B cell (primary cell): ENCODE results near the gene SLFN12. TPM values are rescaled to one million over a fixed set of nuclear protein-coding genes. Genes with fewer than 3 reads are reported as not detected.

Source experiments
- ATAC-seq: fragments of 200-7000 bp; cut with Tn5 transposase; one replicate; pipeline ENCODE4 v1.10.0; 2021; ENCODE audit warnings: low read depth, mild to moderate bottlenecking, moderate number of reproducible peaks, moderate library complexity
- CTCF ChIA-PET: fragments of 350-600 bp; sonication (Branson Sonifier 250); formaldehyde crosslinking; loops from one replicate; lab custom pipeline; 2021; ENCODE audit warnings: antibody characterized with exemption, inconsistent platforms; lab: Charles Lee
- POLR2A ChIA-PET: fragments of 350-600 bp; sonication (Branson Sonifier 250); formaldehyde crosslinking; loops from one replicate; lab custom pipeline; 2021; ENCODE audit warnings: antibody characterized with exemption; lab: Charles Lee
- DNase-seq: peaks from one replicate; pipeline ENCODE4 v3.0.0; 2013
- H2AFZ ChIP-seq: 2 replicates; pipeline ENCODE4 v1.6.1; 2012; ENCODE audit warnings: mild to moderate bottlenecking, low read depth, low read length; ENCODE audit not compliant: insufficient read depth, poor library complexity, severe bottlenecking
- H3K27ac ChIP-seq, 2 donors: 1 replicate in 1 of 2; 2 replicates in 1 of 2; pipeline ENCODE4 v1.5.1; 2012 to 2013; ENCODE audit warnings: low read length in 2 of 2, mild to moderate bottlenecking in 2 of 2, moderate library complexity in 1 of 2
- H3K27me3 ChIP-seq, 4 experiments: fragments of 200-600 bp in 1 of 4; sonication (generic) in 1 of 4; replicated peaks in 1 of 4; 1 replicate in 2 of 4; 2 replicates in 2 of 4; pipeline versions ENCODE4 v1.6.1 to v1.7.0; 2013 to 2016; ENCODE audit warnings: low read length in 3 of 4, mild to moderate bottlenecking in 2 of 4, mixed read lengths in 1 of 4, moderate library complexity in 1 of 4; ENCODE audit not compliant: insufficient read depth in 4 of 4, control insufficient read depth in 3 of 4; ENCODE audit errors: control extremely low read depth in 1 of 4
- H3K36me3 ChIP-seq, 2 experiments: replicated peaks in 1 of 2; 1 replicate in 1 of 2; 2 replicates in 1 of 2; pipeline versions ENCODE4 v1.6.1 to v1.7.1; 2013; ENCODE audit warnings: low read length in 1 of 2; ENCODE audit not compliant: insufficient read depth in 2 of 2, control insufficient read depth in 1 of 2; ENCODE audit errors: control extremely low read depth in 1 of 2, extremely low read depth in 1 of 2
- H3K4me1 ChIP-seq, 2 donors: fragments of 200-600 bp in 1 of 2; sonication (generic) in 1 of 2; 1 replicate in 1 of 2; 2 replicates in 1 of 2; pipeline versions ENCODE4 v1.5.1 to v1.6.1; 2013 to 2017; ENCODE audit warnings: low read length in 2 of 2; ENCODE audit not compliant: control insufficient read depth in 2 of 2, insufficient read depth in 2 of 2
- H3K4me2 ChIP-seq: replicated peaks from 2 replicates; pipeline ENCODE3; 2012; ENCODE audit warnings: mild to moderate bottlenecking, low read depth, low read length; ENCODE audit not compliant: poor library complexity, severe bottlenecking
- H3K4me3 ChIP-seq, 5 experiments: fragments of 200-600 bp in 1 of 5; sonication (generic) in 1 of 5; 1 replicate in 3 of 5; 2 replicates in 2 of 5; pipeline versions ENCODE4 v1.5.1 to v1.7.0; 2011 to 2016; ENCODE audit warnings: low read length in 4 of 5, mild to moderate bottlenecking in 4 of 5, low read depth in 2 of 5, control low read depth in 1 of 5, moderate library complexity in 1 of 5; ENCODE audit not compliant: insufficient read depth in 1 of 5; ENCODE audit errors: control extremely low read depth in 1 of 5, extremely low read depth in 1 of 5
- H3K79me2 ChIP-seq: fragments of 200-600 bp; sonication (generic); one replicate; pipeline ENCODE4 v1.6.0; 2016; ENCODE audit warnings: low read length; ENCODE audit not compliant: control insufficient read depth, insufficient read depth
- H3K9ac ChIP-seq: fragments of 200-600 bp; sonication (generic); 2 replicates; pipeline ENCODE4 v1.6.1; 2017; ENCODE audit warnings: mild to moderate bottlenecking, low read length, moderate library complexity
- H3K9me3 ChIP-seq, 3 donors: one replicate each; pipeline versions ENCODE4 v1.6.1 to v1.7.1; 2013; ENCODE audit warnings: low read length in 2 of 3; ENCODE audit not compliant: control insufficient read depth in 2 of 3, insufficient read depth in 1 of 3; ENCODE audit errors: control extremely low read depth in 1 of 3
- H4K20me1 ChIP-seq: 2 replicates; pipeline ENCODE4 v1.6.0; 2012; ENCODE audit warnings: mild to moderate bottlenecking, low read length; ENCODE audit not compliant: insufficient read depth, control insufficient read depth, poor library complexity, severe bottlenecking
- H3K27ac Mint-ChIP-seq: one replicate; pipeline ENCODE4 v1.8.0; 2021; ENCODE audit warnings: mixed read lengths
- H3K27me3 Mint-ChIP-seq: one replicate; pipeline ENCODE4 v1.8.0; 2021; ENCODE audit warnings: mixed read lengths
- H3K4me1 Mint-ChIP-seq: one replicate; pipeline ENCODE4 v1.8.0; 2021; ENCODE audit warnings: mixed read lengths
- H3K4me3 Mint-ChIP-seq: one replicate; pipeline ENCODE4 v1.8.0; 2021; ENCODE audit warnings: mixed read lengths
- H3K9me3 Mint-ChIP-seq: one replicate; pipeline ENCODE4 v1.8.0; 2022; ENCODE audit warnings: mixed read lengths; ENCODE audit not compliant: insufficient read depth
- EZH2 ChIP-seq: IDR thresholded peaks from 2 replicates; pipeline ENCODE4 v1.6.1; 2012; ENCODE audit warnings: borderline replicate concordance, low read depth, mild to moderate bottlenecking, moderate library complexity, low read length; ENCODE audit not compliant: insufficient read depth, poor library complexity, severe bottlenecking
- WGBS: methylation state at CpG from one replicate; pipeline ENCODE4 v1.1.5; 2013; ENCODE audit warnings: missing lambda C conversion rate; ENCODE audit not compliant: insufficient coverage; 5-methylcytosine and 5-hydroxymethylcytosine counted together
- intact Hi-C: fragments of 100-400 bp; cut with micrococcal nuclease; formaldehyde crosslinking; loops from one replicate; pipeline ENCODE4 v1.10.0; 2022
- polyA plus RNA-seq: library from polyadenylated mRNA; depleted of rRNA; stranded (reverse); fragments of >200 nt; gene quantifications from 2 replicates; pipeline ENCODE4 v1.2.3, GENCODE V29; 2012
- total RNA-seq, 2 donors: library from RNA; stranded (reverse); fragments of 120-200 nt in 1 of 2; gene quantifications; 1 replicate in 1 of 2; 2 replicates in 1 of 2; pipeline versions ENCODE4 v1.2.3 to v1.2.4, GENCODE V29; 2013 to 2022
- TF ChIP-seq, protein P1 (sequence below): fragments of 200-600 bp; IDR thresholded peaks from one replicate; pipeline ENCODE4 v1.8.0; 2022; ENCODE audit warnings: antibody characterized with exemption, mild to moderate bottlenecking

The SLFN12 gene
- total and polyA plus RNA-seq, 2 donors (not counting 1 experiment from before 2014, with no cell fraction given) = 1.9 to 8.0 TPM

DNA sequence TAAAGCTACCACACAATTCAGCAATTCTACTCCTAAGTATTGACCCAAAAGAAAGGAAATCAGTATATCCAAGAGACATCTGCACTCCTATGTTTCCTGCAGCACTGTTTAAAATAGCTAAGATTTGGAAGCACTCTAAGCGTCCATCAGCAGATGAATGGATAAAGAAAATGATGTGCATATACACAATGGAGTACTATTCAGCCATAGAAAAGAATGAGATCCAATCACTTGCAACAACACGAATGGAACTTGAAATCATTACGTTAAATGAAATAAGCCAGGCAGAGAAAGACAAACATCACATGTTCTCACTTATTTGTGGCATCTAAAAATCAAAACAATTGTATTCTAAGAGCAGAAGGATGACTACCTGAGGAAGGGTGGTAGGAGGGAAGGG, 60.4 kb downstream of the SLFN12 start:
- no peak for DNase-seq
- H3K4me1 Mint-ChIP-seq = peaks cover 64% of the 10 kb centered on the region
- Histone ChIP-seq H3K36me3 (no peaks in the 10 kb centered on the region), H3K4me2 (no peak overlapping the region), H3K9me3 (no peaks in the 10 kb centered on the region), H2AFZ (no peak overlapping the region), H3K4me3 (no peak overlapping the region), H4K20me1 (no peaks in the 10 kb centered on the region), H3K27ac (no peak overlapping the region), H3K79me2 (peaks cover 17% of the 10 kb centered on the region), H3K9ac (no peak overlapping the region), H3K4me1 (peaks cover 23 to 24% of the 10 kb centered on the region in 2 donors), H3K27me3 (no peaks in the 10 kb centered on the region)
- no peak for TF ChIP-seq EZH2
- TF ChIP-seq, protein P1, sequence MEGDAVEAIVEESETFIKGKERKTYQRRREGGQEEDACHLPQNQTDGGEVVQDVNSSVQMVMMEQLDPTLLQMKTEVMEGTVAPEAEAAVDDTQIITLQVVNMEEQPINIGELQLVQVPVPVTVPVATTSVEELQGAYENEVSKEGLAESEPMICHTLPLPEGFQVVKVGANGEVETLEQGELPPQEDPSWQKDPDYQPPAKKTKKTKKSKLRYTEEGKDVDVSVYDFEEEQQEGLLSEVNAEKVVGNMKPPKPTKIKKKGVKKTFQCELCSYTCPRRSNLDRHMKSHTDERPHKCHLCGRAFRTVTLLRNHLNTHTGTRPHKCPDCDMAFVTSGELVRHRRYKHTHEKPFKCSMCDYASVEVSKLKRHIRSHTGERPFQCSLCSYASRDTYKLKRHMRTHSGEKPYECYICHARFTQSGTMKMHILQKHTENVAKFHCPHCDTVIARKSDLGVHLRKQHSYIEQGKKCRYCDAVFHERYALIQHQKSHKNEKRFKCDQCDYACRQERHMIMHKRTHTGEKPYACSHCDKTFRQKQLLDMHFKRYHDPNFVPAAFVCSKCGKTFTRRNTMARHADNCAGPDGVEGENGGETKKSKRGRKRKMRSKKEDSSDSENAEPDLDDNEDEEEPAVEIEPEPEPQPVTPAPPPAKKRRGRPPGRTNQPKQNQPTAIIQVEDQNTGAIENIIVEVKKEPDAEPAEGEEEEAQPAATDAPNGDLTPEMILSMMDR = no peak
- H3K27ac Mint-ChIP-seq = peak overlapping the region; percentile 37
- intact Hi-C loops = loop anchor here (2.0 to 5.0 kb wide), 4 partner anchors 59 to 167 kb away; partner anchors contain the start of genes SLFN12 and SLFN13
- CTCF ChIA-PET = interaction anchor here (1.4 kb wide), 1 partner anchor 59 kb away, joined by 4 read pairs; no protein-coding TSS in a partner anchor
- H3K4me3 Mint-ChIP-seq = peak overlapping the region; percentile 78
- POLR2A ChIA-PET = no interaction called here
- no CpG with 5 or more reads among the region's 3 CpGs for WGBS
- peaks cover 11% of the 10 kb centered on the region for H3K9me3 Mint-ChIP-seq
- ATAC-seq = no peak
- H3K27me3 Mint-ChIP-seq = no peaks in the 10 kb centered on the region

DNA sequence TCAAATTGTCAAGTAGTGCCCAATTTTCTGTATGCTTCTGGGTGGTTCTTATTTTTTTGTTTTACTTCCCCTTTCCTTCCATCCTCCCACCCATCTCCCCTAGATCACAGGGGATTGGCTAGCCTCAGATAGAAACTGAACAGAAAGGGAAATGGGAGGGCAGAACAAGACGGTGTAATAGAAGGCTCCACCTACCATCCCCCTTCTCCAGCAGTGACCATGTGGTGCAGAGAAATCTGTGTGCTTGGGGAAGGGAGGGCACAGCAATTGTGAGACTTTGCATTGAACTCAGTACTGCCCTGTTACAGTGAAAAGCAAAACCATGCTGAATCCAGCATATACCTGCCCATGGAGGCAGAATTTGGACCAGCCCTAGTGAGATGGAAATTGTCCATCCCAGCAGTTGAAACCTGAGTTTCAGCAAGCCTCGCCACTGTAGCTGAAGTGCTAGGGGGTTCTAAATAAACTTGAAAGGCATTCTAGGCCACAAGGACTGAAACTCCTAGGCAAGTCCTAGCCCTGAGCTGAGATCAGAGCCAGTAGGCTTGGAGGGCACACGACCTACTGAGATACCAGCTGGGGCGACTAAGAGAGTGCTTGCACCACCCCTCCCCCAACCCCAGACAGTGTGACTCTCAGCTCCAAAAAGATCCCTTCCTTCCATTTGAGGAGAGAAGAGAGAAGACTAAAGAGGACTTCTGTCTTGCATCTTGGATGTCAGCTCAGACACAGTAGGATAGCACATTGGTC, 64.0 kb downstream of the SLFN12 start:
- ChIA-PET POLR2A (no interaction called here), CTCF (interaction anchor here (2.3 kb wide), 1 partner anchor 55 kb away, joined by 8 read pairs; no protein-coding TSS in a partner anchor)
- WGBS = 77% methylated on average over 2 of the region's 4 CpGs
- Histone ChIP-seq H3K4me2 (peak overlapping the region; percentile 77), H3K79me2 (peaks cover 40% of the 10 kb centered on the region), H4K20me1 (no peaks in the 10 kb centered on the region), H3K9me3 (no peaks in the 10 kb centered on the region), H3K27ac (peak overlapping the region; percentile 33 to 67), H3K4me3 (peak overlapping the region in 4 of 5 experiments; percentile 3 to 53 (median 34)), H2AFZ (peak overlapping the region; percentile 64), H3K27me3 (no peaks in the 10 kb centered on the region), H3K36me3 (peaks cover 0 to 12% of the 10 kb centered on the region in 2 experiments), H3K4me1 (peaks cover 22 to 27% of the 10 kb centered on the region in 2 donors), H3K9ac (peak overlapping the region; percentile 53)
- DNase-seq (peak; percentile 88), ATAC-seq (peak; percentile 100)
- H3K27me3 Mint-ChIP-seq = no peaks in the 10 kb centered on the region
- peak overlapping the region; percentile 88 for H3K27ac Mint-ChIP-seq
- no peak for TF ChIP-seq EZH2
- TF ChIP-seq, protein P1 = no peak
- peaks cover 58% of the 10 kb centered on the region for H3K4me1 Mint-ChIP-seq
- intact Hi-C loops = loop anchor here (1.0 to 5.0 kb wide), 4 partner anchors 22 to 219 kb away; partner anchors contain the start of genes AP2B1 and SLFN5
- peak overlapping the region; percentile 75 for H3K4me3 Mint-ChIP-seq
- peaks cover 11% of the 10 kb centered on the region for H3K9me3 Mint-ChIP-seq
